T-helper 1 cell treated with Interleukin-12 subunit alpha and Interleukin-12 subunit beta and Interleukin-4 antibody, amounts not matched to agents 30 ng/mL and 1 ng/mL, for 36 hours (primary cell): ENCODE results near the gene SLC16A12. TPM values are rescaled to one million over a fixed set of nuclear protein-coding genes. Genes with fewer than 3 reads are reported as not detected.
"Not testable (repeated sequence)": the region's sequence is repeated elsewhere in the genome, so short reads cannot be mapped to it uniquely, and the experiment has no call there.

Experiments
- intact Hi-C: fragments of 100-400 bp; cut with micrococcal nuclease; formaldehyde crosslinking; loops from one replicate; pipeline ENCODE4 v1.15.1; 2024
- total RNA-seq: library from RNA; stranded (reverse); gene quantifications from 2 replicates; pipeline ENCODE4 v1.2.3, GENCODE V29; 2022

The SLC16A12 gene
- total RNA-seq, 1 donor from 2014 or later = not detected

GRCh38 chr10:89426230-89426868, 109.0 kb downstream of the SLC16A12 start:
- intact Hi-C loops = loop anchor here (1.0 to 5.0 kb wide), 2 partner anchors 138 to 711 kb away; no protein-coding TSS in a partner anchor

GRCh38 chr10:89425000-89425399, 110.4 kb downstream of the SLC16A12 start:
- intact Hi-C loops = loop anchor here (5.0 kb wide), 1 partner anchor 712 kb away; no protein-coding TSS in a partner anchor

GRCh38 chr10:89421018-89421476, 114.3 kb downstream of the SLC16A12 start:
- intact Hi-C loops = no loop called here

- intact Hi-C loops = loop anchor here (5.0 to 10.0 kb wide), 4 partner anchors 585 to 1605 kb away; partner anchors contain the start of genes ATAD1, LIPJ, RNLS and RPP30
These were observed 115.8 kb downstream of the SLC16A12 start for GRCh38 chr10:89419548-89419947.

GRCh38 chr10:89416465-89416864, 118.9 kb downstream of the SLC16A12 start:
- intact Hi-C loops = loop anchor here (5.0 to 10.0 kb wide), 4 partner anchors 582 to 1602 kb away; partner anchors contain the start of genes ATAD1, LIPJ, RNLS and RPP30

GRCh38 chr10:89414879-89415821, 120.2 kb downstream of the SLC16A12 start:
- intact Hi-C loops = loop anchor here (1.0 to 10.0 kb wide), 16 partner anchors 23 to 1784 kb away; partner anchors contain the start of genes ATAD1, FAS, IFIT1 and KIF20B

- intact Hi-C loops = loop anchor here (1.0 to 10.0 kb wide), 15 partner anchors 22 to 1784 kb away; partner anchors contain the start of genes ATAD1, FAS, IFIT1 and KIF20B
These were observed 121.1 kb downstream of the SLC16A12 start, which contains the start of gene IFIT5 for GRCh38 chr10:89414146-89414878. Gene IFIT5 (plus strand): TSS chr10:89414568. CDS start chr10:89414799, 231 bp downstream.

GRCh38 chr10:89413398-89413912, 121.9 kb downstream of the SLC16A12 start:
- intact Hi-C loops = loop anchor here (5.0 to 10.0 kb wide), 4 partner anchors 421 to 1599 kb away; partner anchors contain the start of genes ATAD1, FAS, LIPJ and RNLS

- intact Hi-C loops = loop anchor here (5.0 to 10.0 kb wide), 4 partner anchors 420 to 1597 kb away; partner anchors contain the start of genes ATAD1, FAS, LIPJ and RNLS
These were observed 123.1 kb downstream of the SLC16A12 start for GRCh38 chr10:89412276-89412675.

GRCh38 chr10:89411135-89411534, 124.3 kb downstream of the SLC16A12 start:
- intact Hi-C loops = loop anchor here (5.0 to 10.0 kb wide), 4 partner anchors 419 to 1596 kb away; partner anchors contain the start of genes ATAD1, FAS, LIPJ and RNLS

- intact Hi-C loops = loop anchor here (5.0 to 10.0 kb wide), 4 partner anchors 418 to 1596 kb away; partner anchors contain the start of genes ATAD1, FAS, LIPJ and RNLS
These were observed 124.8 kb downstream of the SLC16A12 start for GRCh38 chr10:89410551-89410950.

- intact Hi-C loops = not testable (repeated sequence)
These were observed 126.1 kb downstream of the SLC16A12 start for GRCh38 chr10:89409282-89409681.

GRCh38 chr10:89407792-89408191, 127.6 kb downstream of the SLC16A12 start:
- intact Hi-C loops = not testable (repeated sequence)

GRCh38 chr10:89406178-89406577, 129.2 kb downstream of the SLC16A12 start:
- intact Hi-C loops = not testable (repeated sequence)

GRCh38 chr10:89404104-89405047, 131.0 kb downstream of the SLC16A12 start:
- intact Hi-C loops = no loop called here

- intact Hi-C loops = no loop called here
These were observed 132.4 kb downstream of the SLC16A12 start for GRCh38 chr10:89403043-89403442.

- intact Hi-C loops = no loop called here
These were observed 135.4 kb downstream of the SLC16A12 start for GRCh38 chr10:89399956-89400355.

- intact Hi-C loops = no loop called here
These were observed 137.2 kb downstream of the SLC16A12 start for GRCh38 chr10:89398003-89398749.
